Thymus (tissue), 11 donors: ENCODE data around the gene ZFPM1. TPM values are rescaled to one million over a fixed set of nuclear protein-coding genes. Genes with fewer than 3 reads are reported as not detected.

Source experiments
- DNase-seq, 9 donors: peaks; one replicate each; pipeline ENCODE4 v3.0.0-alpha.2; 2013; ENCODE audit warnings: low spot score in 9 of 9, low read depth in 6 of 9, missing footprints in 1 of 9
- H3K27ac ChIP-seq, 2 donors: one replicate each; pipeline ENCODE4 v1.5.1; 2013; ENCODE audit warnings: control low read depth in 1 of 2, low read depth in 1 of 2, low read length in 1 of 2, mild to moderate bottlenecking in 1 of 2, moderate library complexity in 1 of 2
- H3K27me3 ChIP-seq, 2 donors: one replicate each; pipeline ENCODE4 v1.5.1; 2013; ENCODE audit warnings: low read length in 1 of 2; ENCODE audit not compliant: control insufficient read depth in 2 of 2, insufficient read depth in 1 of 2
- H3K36me3 ChIP-seq, 2 donors: one replicate each; pipeline ENCODE4 v1.5.1; 2013; ENCODE audit warnings: low read length in 1 of 2, mild to moderate bottlenecking in 1 of 2, moderate library complexity in 1 of 2; ENCODE audit not compliant: control insufficient read depth in 2 of 2, insufficient read depth in 2 of 2
- H3K4me1 ChIP-seq, 2 donors: one replicate each; pipeline ENCODE4 v1.5.1; 2013; ENCODE audit warnings: low read length in 2 of 2; ENCODE audit not compliant: control insufficient read depth in 2 of 2, insufficient read depth in 2 of 2
- H3K4me3 ChIP-seq, 2 donors: one replicate each; pipeline ENCODE4 v1.5.1; 2013; ENCODE audit warnings: low read length in 2 of 2, control low read depth in 1 of 2, mild to moderate bottlenecking in 1 of 2
- H3K9me3 ChIP-seq, 2 donors: one replicate each; pipeline ENCODE4 v1.5.1; 2013; ENCODE audit warnings: low read length in 1 of 2, mild to moderate bottlenecking in 1 of 2; ENCODE audit not compliant: control insufficient read depth in 2 of 2, insufficient read depth in 1 of 2
- WGBS: extraction: QIAGEN DNeasy Blood & Tissue Kit; methylation state at CpG from one replicate; pipeline ENCODE4 v1.1.7; 2013; 5-methylcytosine and 5-hydroxymethylcytosine counted together
- polyA plus RNA-seq: library from polyadenylated mRNA; stranded (reverse); fragments of 200-250 nt; gene quantifications from one replicate; pipeline ENCODE4 v1.2.3, GENCODE V29; 2013
- total RNA-seq: library from RNA; stranded (reverse); fragments of 120-200 nt; gene quantifications from one replicate; pipeline ENCODE4 v1.2.4, GENCODE V29; 2013
- donor health status: healthy.

Gene ZFPM1
- total and polyA plus RNA-seq, 2 donors: 1.6 to 4.2 TPM

- WGBS: 97% methylated on average over 20 of the region's 20 CpGs
- Histone ChIP-seq H3K4me3 (no peak overlapping the region), H3K9me3 (no peaks in the 10 kb centered on the region), H3K4me1 (peaks cover 0 to 17% of the 10 kb centered on the region in 2 donors), H3K27me3 (no peaks in the 10 kb centered on the region), H3K36me3 (peaks cover 68 to 73% of the 10 kb centered on the region in 2 donors), H3K27ac (no peak overlapping the region)
- no peak for DNase-seq
Observed at GRCh38 chr16:88577166-88577565, 124.1 kb downstream of the ZFPM1 start.

- H3K36me3 ChIP-seq: peaks cover 71 to 78% of the 10 kb centered on the region in 2 donors
- H3K9me3 ChIP-seq: no peaks in the 10 kb centered on the region
- DNase-seq: peak in 2 of 9 donors; percentile 47 to 63
- 91% methylated on average over 26 of the region's 26 CpGs for WGBS
- H3K27ac ChIP-seq: peak overlapping the region in 1 of 2 donors; percentile 73
- H3K4me1 ChIP-seq: peaks cover 0 to 21% of the 10 kb centered on the region in 2 donors
- H3K4me3 ChIP-seq: no peak overlapping the region
- H3K27me3 ChIP-seq: no peaks in the 10 kb centered on the region
Observed at GRCh38 chr16:88578446-88579313, 125.6 kb downstream of the ZFPM1 start.

- Histone ChIP-seq H3K9me3 (no peaks in the 10 kb centered on the region), H3K27me3 (no peaks in the 10 kb centered on the region), H3K4me1 (peaks cover 0 to 21% of the 10 kb centered on the region in 2 donors), H3K36me3 (peaks cover 71 to 77% of the 10 kb centered on the region in 2 donors), H3K27ac (no peak overlapping the region), H3K4me3 (no peak overlapping the region)
- no peak for DNase-seq
- WGBS: 99% methylated on average over 16 of the region's 16 CpGs
Observed at GRCh38 chr16:88580371-88580770, 127.3 kb downstream of the ZFPM1 start.

GRCh38 chr16:88581033-88581432 is 128.0 kb downstream of the ZFPM1 start:
- H3K36me3 ChIP-seq: peaks cover 77 to 82% of the 10 kb centered on the region in 2 donors
- H3K27ac ChIP-seq: no peak overlapping the region
- peaks cover 0 to 21% of the 10 kb centered on the region in 2 donors for H3K4me1 ChIP-seq
- no peaks in the 10 kb centered on the region for H3K9me3 ChIP-seq
- 98% methylated on average over 4 of the region's 4 CpGs for WGBS
- H3K4me3 ChIP-seq: no peak overlapping the region
- no peak for DNase-seq
- H3K27me3 ChIP-seq: no peaks in the 10 kb centered on the region

GRCh38 chr16:88582912-88583575 is 130.0 kb downstream of the ZFPM1 start:
- Histone ChIP-seq H3K27me3 (no peaks in the 10 kb centered on the region), H3K4me1 (peaks cover 0 to 21% of the 10 kb centered on the region in 2 donors), H3K27ac (no peak overlapping the region), H3K9me3 (no peaks in the 10 kb centered on the region), H3K36me3 (peaks cover 76 to 80% of the 10 kb centered on the region in 2 donors), H3K4me3 (no peak overlapping the region)
- WGBS: 93% methylated on average over 14 of the region's 14 CpGs
- DNase-seq: no peak

- Histone ChIP-seq H3K27me3 (no peaks in the 10 kb centered on the region), H3K4me3 (no peak overlapping the region), H3K27ac (no peak overlapping the region), H3K4me1 (peaks cover 0 to 11% of the 10 kb centered on the region in 2 donors), H3K36me3 (peaks cover 73 to 81% of the 10 kb centered on the region in 2 donors), H3K9me3 (no peaks in the 10 kb centered on the region)
- 93% methylated on average over 6 of the region's 6 CpGs for WGBS
- DNase-seq: no peak
Observed at GRCh38 chr16:88584676-88585075, 131.6 kb downstream of the ZFPM1 start.

GRCh38 chr16:88585269-88585668 is 132.2 kb downstream of the ZFPM1 start:
- H3K4me3 ChIP-seq: no peak overlapping the region
- DNase-seq: no peak
- no peaks in the 10 kb centered on the region for H3K9me3 ChIP-seq
- H3K27me3 ChIP-seq: no peaks in the 10 kb centered on the region
- peaks cover 0 to 7% of the 10 kb centered on the region in 2 donors for H3K4me1 ChIP-seq
- H3K27ac ChIP-seq: no peak overlapping the region
- peaks cover 73 to 81% of the 10 kb centered on the region in 2 donors for H3K36me3 ChIP-seq
- WGBS: 94% methylated on average over 8 of the region's 8 CpGs

GRCh38 chr16:88585927-88586581 is 133.0 kb downstream of the ZFPM1 start:
- 98% methylated on average over 13 of the region's 13 CpGs for WGBS
- no peak for DNase-seq
- no peaks in the 10 kb centered on the region for H3K27me3 ChIP-seq
- no peak overlapping the region for H3K4me3 ChIP-seq
- no peak overlapping the region for H3K27ac ChIP-seq
- no peaks in the 10 kb centered on the region for H3K9me3 ChIP-seq
- H3K4me1 ChIP-seq: peaks cover 0 to 7% of the 10 kb centered on the region in 2 donors
- H3K36me3 ChIP-seq: peaks cover 70 to 78% of the 10 kb centered on the region in 2 donors
